ENCODE measurements around the gene LDLRAD4.

Gene LDLRAD4

GRCh38 chr18:13371689-13372418 is 153.3 kb downstream of the LDLRAD4 start:
- no peak for TF ChIP-seq GATA3 (IDR thresholded peaks at IDR 0.05; ENCODE audit: low read depth, low read length)
- TF ChIP-seq GATA2 (IDR thresholded peaks at IDR 0.05; ENCODE audit: low read depth, low read length): no peak

GRCh38 chr18:13372531-13372951 is 154.0 kb downstream of the LDLRAD4 start:
- TF ChIP-seq GATA2 (IDR thresholded peaks at IDR 0.05; ENCODE audit: low read depth, low read length) (no peak), GATA3 (IDR thresholded peaks at IDR 0.05; ENCODE audit: low read depth, low read length) (no peak)

GRCh38 chr18:13374096-13374467 is 155.5 kb downstream of the LDLRAD4 start:
- no peak for TF ChIP-seq GATA2 (IDR thresholded peaks at IDR 0.05; ENCODE audit: low read depth, low read length)
- no peak for TF ChIP-seq GATA3 (IDR thresholded peaks at IDR 0.05; ENCODE audit: low read depth, low read length)

GRCh38 chr18:13374468-13375301 is 156.1 kb downstream of the LDLRAD4 start:
- TF ChIP-seq GATA3 (IDR thresholded peaks at IDR 0.05; ENCODE audit: low read depth, low read length) (no peak), GATA2 (IDR thresholded peaks at IDR 0.05; ENCODE audit: low read depth, low read length) (no peak)

GRCh38 chr18:13375302-13376255 is 157.0 kb downstream of the LDLRAD4 start:
- TF ChIP-seq GATA3 (IDR thresholded peaks at IDR 0.05; ENCODE audit: low read depth, low read length) (no peak), GATA2 (IDR thresholded peaks at IDR 0.05; ENCODE audit: low read depth, low read length) (no peak)

- no peak for TF ChIP-seq GATA2 (IDR thresholded peaks at IDR 0.05; ENCODE audit: low read depth, low read length)
- TF ChIP-seq GATA3 (IDR thresholded peaks at IDR 0.05; ENCODE audit: low read depth, low read length): no peak
These were observed 157.8 kb downstream of the LDLRAD4 start for GRCh38 chr18:13376298-13376840.

- TF ChIP-seq GATA2 (IDR thresholded peaks at IDR 0.05; ENCODE audit: low read depth, low read length): no peak
These were observed 158.3 kb downstream of the LDLRAD4 start for GRCh38 chr18:13376841-13377351.

GRCh38 chr18:13377496-13377895 is 158.9 kb downstream of the LDLRAD4 start:
- no peak for TF ChIP-seq GATA2 (IDR thresholded peaks at IDR 0.05; ENCODE audit: low read depth, low read length)
- TF ChIP-seq GATA3 (IDR thresholded peaks at IDR 0.05; ENCODE audit: low read depth, low read length): no peak

GRCh38 chr18:13378150-13378549 is 159.6 kb downstream of the LDLRAD4 start:
- TF ChIP-seq GATA2 (IDR thresholded peaks at IDR 0.05; ENCODE audit: low read depth, low read length) (no peak), GATA3 (IDR thresholded peaks at IDR 0.05; ENCODE audit: low read depth, low read length) (no peak)

GRCh38 chr18:13379062-13379865 is 160.7 kb downstream of the LDLRAD4 start:
- TF ChIP-seq GATA3 (IDR thresholded peaks at IDR 0.05; ENCODE audit: low read depth, low read length) (no peak), GATA2 (IDR thresholded peaks at IDR 0.05; ENCODE audit: low read depth, low read length) (no peak)

- TF ChIP-seq GATA3 (IDR thresholded peaks at IDR 0.05; ENCODE audit: low read depth, low read length): no peak
- no peak for TF ChIP-seq GATA2 (IDR thresholded peaks at IDR 0.05; ENCODE audit: low read depth, low read length)
These were observed 161.6 kb downstream of the LDLRAD4 start for GRCh38 chr18:13379930-13380690.

GRCh38 chr18:13380691-13381070 is 162.1 kb downstream of the LDLRAD4 start:
- TF ChIP-seq GATA3 (IDR thresholded peaks at IDR 0.05; ENCODE audit: low read depth, low read length) (no peak), GATA2 (IDR thresholded peaks at IDR 0.05; ENCODE audit: low read depth, low read length) (no peak)
